HUES64 (cell line): ENCODE results near the gene SMCO1.
A peak's percentile ranks its signal among the peaks of the same experiment; 100 is the strongest.
"Not testable (repeated sequence)": the region's sequence is repeated elsewhere in the genome, so short reads cannot be mapped to it uniquely, and the experiment has no call there.

Experiments used
- H3K27ac ChIP-seq: 2 replicates; pipeline ENCODE4 v1.7.0; 2013; ENCODE audit warnings: low read depth, low read length, inconsistent platforms
- H3K27me3 ChIP-seq: 2 replicates; pipeline ENCODE4 v1.6.1; 2013; ENCODE audit warnings: mild to moderate bottlenecking, low read length; ENCODE audit not compliant: insufficient read depth
- H3K36me3 ChIP-seq: 2 replicates; pipeline ENCODE4 v1.6.1; 2013; ENCODE audit warnings: mild to moderate bottlenecking, low read length; ENCODE audit not compliant: insufficient read depth
- H3K4me1 ChIP-seq: 2 replicates; pipeline ENCODE4 v1.6.1; 2013; ENCODE audit warnings: mild to moderate bottlenecking, low read length, moderate library complexity; ENCODE audit not compliant: insufficient read depth
- H3K4me3 ChIP-seq: 2 replicates; pipeline ENCODE4 v1.5.1; 2013; ENCODE audit warnings: mild to moderate bottlenecking, low read length, moderate library complexity
- H3K9ac ChIP-seq: 2 replicates; pipeline ENCODE4 v1.6.1; 2013; ENCODE audit warnings: mild to moderate bottlenecking, low read depth, low read length
- H3K9me3 ChIP-seq: 2 replicates; pipeline ENCODE4 v1.6.1; 2013; ENCODE audit warnings: low read depth, low read length; ENCODE audit not compliant: insufficient read depth
- WGBS: fragments of 150-250, 120-280 bp; methylation state at CpG from one replicate; pipeline ENCODE4 v1.1.7; 2013; ENCODE audit warnings: missing lambda C conversion rate; 5-methylcytosine and 5-hydroxymethylcytosine counted together

Gene SMCO1

GRCh38 chr3:196504077-196504398 is 11.1 kb downstream of the SMCO1 start:
- H3K36me3 ChIP-seq, H3K27me3 ChIP-seq, H3K9ac ChIP-seq: not testable (repeated sequence)
- Histone ChIP-seq H3K4me3 (peak overlapping the region; percentile 96; the same call in 1 of the 2 replicates), H3K4me1 (peaks cover 13% of the 10 kb centered on the region; the same call in 1 of the 2 replicates), H3K9me3 (peaks cover 18% of the 10 kb centered on the region), H3K27ac (peak overlapping the region; percentile 47; the same call in 1 of the 2 replicates)
- WGBS = 43% methylated on average over 7 of the region's 7 CpGs

- Histone ChIP-seq H3K4me1 (peaks cover 14% of the 10 kb centered on the region; the same call in 1 of the 2 replicates), H3K36me3 (peaks cover 2% of the 10 kb centered on the region; the same call in 1 of the 2 replicates), H3K9ac (peak within 1 kb of the TSS; percentile 89), H3K9me3 (peaks cover 18% of the 10 kb centered on the region), H3K4me3 (peak within 1 kb of the TSS; percentile 96), H3K27ac (peak within 1 kb of the TSS; percentile 96), H3K27me3 (no peaks in the 10 kb centered on the region)
- under 1% methylated on average over 75 of the region's 75 CpGs for whole genome bisulfite sequencing
Measured at GRCh38 chr3:196503196-196504076, 11.7 kb downstream of the SMCO1 start, which contains the start of gene RNF168. Gene RNF168 (minus strand): TSS chr3:196503768. CDS start chr3:196503173, 595 bp downstream.

- H3K4me1 ChIP-seq = peaks cover 14% of the 10 kb centered on the region; the same call in 1 of the 2 replicates
- peak overlapping the region; percentile 89 for H3K9ac ChIP-seq
- H3K36me3 ChIP-seq = peaks cover 4% of the 10 kb centered on the region
- H3K27ac ChIP-seq = peak overlapping the region; percentile 96
- peak overlapping the region; percentile 96 for H3K4me3 ChIP-seq
- H3K9me3 ChIP-seq = peaks cover 15% of the 10 kb centered on the region
- WGBS = under 1% methylated on average over 27 of the region's 27 CpGs
- H3K27me3 ChIP-seq = no peaks in the 10 kb centered on the region
Measured at GRCh38 chr3:196502775-196503195, 12.4 kb downstream of the SMCO1 start.

GRCh38 chr3:196501316-196502044 is 13.7 kb downstream of the SMCO1 start:
- Histone ChIP-seq H3K4me1 (peaks cover 14% of the 10 kb centered on the region; the same call in 1 of the 2 replicates), H3K9me3 (peaks cover 3% of the 10 kb centered on the region), H3K4me3 (peak overlapping the region; percentile 96), H3K9ac (peak overlapping the region; percentile 89; the same call in 1 of the 2 replicates), H3K36me3 (peaks cover 6% of the 10 kb centered on the region), H3K27me3 (no peaks in the 10 kb centered on the region), H3K27ac (no peak overlapping the region)
- 4% methylated on average over 10 of the region's 14 CpGs for WGBS

- Histone ChIP-seq H3K27ac (no peak overlapping the region), H3K9ac (peak overlapping the region; percentile 58), H3K4me1 (peaks cover 14% of the 10 kb centered on the region; the same call in 1 of the 2 replicates), H3K4me3 (peak overlapping the region; percentile 96), H3K27me3 (no peaks in the 10 kb centered on the region), H3K9me3 (no peaks in the 10 kb centered on the region), H3K36me3 (peaks cover 16% of the 10 kb centered on the region)
- WGBS = 71% methylated on average over 11 of the region's 11 CpGs
Measured at GRCh38 chr3:196499807-196500524, 15.2 kb downstream of the SMCO1 start.

- H3K9ac ChIP-seq = no peak overlapping the region
- peaks cover 14% of the 10 kb centered on the region; the same call in 1 of the 2 replicates for H3K4me1 ChIP-seq
- H3K27ac ChIP-seq = no peak overlapping the region
- peaks cover 16% of the 10 kb centered on the region for H3K36me3 ChIP-seq
- H3K4me3 ChIP-seq = no peak overlapping the region
- no peaks in the 10 kb centered on the region for H3K9me3 ChIP-seq
- no peaks in the 10 kb centered on the region for H3K27me3 ChIP-seq
- WGBS = 77% methylated on average over 5 of the region's 5 CpGs
Measured at GRCh38 chr3:196499061-196499460, 16.1 kb downstream of the SMCO1 start.

- H3K9ac ChIP-seq = no peak overlapping the region
- H3K36me3 ChIP-seq = peaks cover 16% of the 10 kb centered on the region
- H3K4me1 ChIP-seq = peaks cover 14% of the 10 kb centered on the region; the same call in 1 of the 2 replicates
- no peaks in the 10 kb centered on the region for H3K27me3 ChIP-seq
- H3K27ac ChIP-seq = no peak overlapping the region
- H3K4me3 ChIP-seq = no peak overlapping the region
- WGBS = 96% methylated on average over 8 of the region's 8 CpGs
- no peaks in the 10 kb centered on the region for H3K9me3 ChIP-seq
Measured at GRCh38 chr3:196498297-196498696, 16.8 kb downstream of the SMCO1 start.

- no peak overlapping the region for H3K27ac ChIP-seq
- peaks cover 14% of the 10 kb centered on the region; the same call in 1 of the 2 replicates for H3K4me1 ChIP-seq
- 90% methylated on average over 4 of the region's 4 CpGs for WGBS
- peaks cover 19% of the 10 kb centered on the region for H3K36me3 ChIP-seq
- no peaks in the 10 kb centered on the region for H3K9me3 ChIP-seq
- H3K4me3 ChIP-seq = no peak overlapping the region
- no peak overlapping the region for H3K9ac ChIP-seq
- H3K27me3 ChIP-seq = no peaks in the 10 kb centered on the region
Measured at GRCh38 chr3:196496183-196496582, 19.0 kb downstream of the SMCO1 start.

GRCh38 chr3:196493292-196493691 is 21.9 kb downstream of the SMCO1 start:
- Histone ChIP-seq H3K9ac (no peak overlapping the region), H3K36me3 (peaks cover 15% of the 10 kb centered on the region), H3K27ac (no peak overlapping the region), H3K4me3 (no peak overlapping the region), H3K27me3 (no peaks in the 10 kb centered on the region), H3K9me3 (no peaks in the 10 kb centered on the region), H3K4me1 (no peaks in the 10 kb centered on the region)
- WGBS = 97% methylated on average over 7 of the region's 7 CpGs

- peaks cover 24% of the 10 kb centered on the region for H3K36me3 ChIP-seq
- no peaks in the 10 kb centered on the region for H3K9me3 ChIP-seq
- no peaks in the 10 kb centered on the region for H3K4me1 ChIP-seq
- H3K27me3 ChIP-seq = no peaks in the 10 kb centered on the region
- H3K9ac ChIP-seq = no peak overlapping the region
- no peak overlapping the region for H3K4me3 ChIP-seq
- 94% methylated on average over 1 of the region's 2 CpGs for WGBS
- no peak overlapping the region for H3K27ac ChIP-seq
Measured at GRCh38 chr3:196492080-196492479, 23.1 kb downstream of the SMCO1 start.
